ENCODE data around the gene KLHL20.
A peak's percentile ranks its signal among the peaks of the same experiment; 100 is the strongest.
"Not testable (repeated sequence)": the region's sequence is repeated elsewhere in the genome, so short reads cannot be mapped to it uniquely, and the experiment has no call there.

Gene KLHL20

DNA sequence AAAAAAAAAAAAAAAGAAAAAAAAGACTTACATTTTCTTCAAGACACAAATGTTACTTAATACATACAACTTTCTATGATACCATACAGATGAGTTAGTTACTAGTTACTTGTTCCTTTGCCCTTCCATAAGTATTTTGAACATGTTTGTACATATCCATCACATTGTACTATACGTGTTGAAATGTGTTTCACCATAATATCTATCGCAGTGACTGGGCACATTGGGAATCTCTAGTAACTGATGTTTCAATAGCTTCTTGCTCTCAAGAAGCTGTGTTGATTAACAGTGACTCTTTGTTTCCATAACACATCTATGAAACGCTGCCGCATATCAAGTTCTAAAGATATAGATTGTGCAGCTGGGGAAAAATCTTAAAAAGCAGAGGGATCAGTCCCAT, 42.9 kb downstream of the KLHL20 start:
- DNase-seq: no peak

DNA sequence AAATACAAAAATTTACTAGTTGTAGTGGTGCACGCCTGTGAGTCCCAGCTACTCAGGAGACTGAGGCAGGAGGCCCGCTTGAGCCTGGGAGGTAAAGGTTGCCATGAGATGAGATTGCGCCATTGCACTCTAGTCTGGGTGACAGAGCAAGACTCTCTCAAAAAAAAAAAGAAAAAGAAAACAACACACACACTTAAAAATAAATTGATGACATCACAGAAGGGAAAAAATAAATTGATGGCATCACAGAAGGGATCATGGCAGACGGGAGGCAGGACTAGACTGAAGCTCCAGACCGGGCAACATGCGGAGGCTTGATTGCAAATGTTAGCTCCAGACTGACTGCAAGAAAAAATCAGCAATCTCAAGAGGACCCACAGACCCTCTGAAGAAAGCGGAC, 43.3 kb downstream of the KLHL20 start:
- no peak for DNase-seq

DNA sequence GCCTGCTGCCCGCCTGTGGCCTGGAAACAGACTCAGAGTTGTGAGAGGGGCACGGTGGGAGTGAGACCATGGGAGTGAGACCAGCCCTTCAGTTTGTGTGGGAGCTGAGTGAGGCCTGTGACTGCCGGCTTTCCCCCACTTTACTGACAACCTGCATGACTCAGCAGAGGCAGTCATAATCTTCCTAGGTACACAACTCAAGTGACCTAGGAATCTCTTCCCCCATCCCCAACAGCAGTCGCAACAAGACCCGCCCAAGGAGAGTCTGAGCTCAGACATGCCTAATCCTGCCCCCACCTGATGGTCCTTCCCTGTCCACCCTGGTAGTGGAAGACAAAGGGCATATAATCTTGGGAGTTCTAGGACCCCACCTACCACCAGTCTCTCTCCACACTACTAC, 44.2 kb downstream of the KLHL20 start:
- no peak for DNase-seq

GRCh38 chr1:173764331-173764730, 49.5 kb downstream of the KLHL20 start:
- DNase-seq: not testable (repeated sequence)

GRCh38 chr1:173768206-173768605, 53.4 kb downstream of the KLHL20 start:
- no peak for DNase-seq

- no peak for DNase-seq
These were observed 54.0 kb downstream of the KLHL20 start for GRCh38 chr1:173768827-173769226.

DNA sequence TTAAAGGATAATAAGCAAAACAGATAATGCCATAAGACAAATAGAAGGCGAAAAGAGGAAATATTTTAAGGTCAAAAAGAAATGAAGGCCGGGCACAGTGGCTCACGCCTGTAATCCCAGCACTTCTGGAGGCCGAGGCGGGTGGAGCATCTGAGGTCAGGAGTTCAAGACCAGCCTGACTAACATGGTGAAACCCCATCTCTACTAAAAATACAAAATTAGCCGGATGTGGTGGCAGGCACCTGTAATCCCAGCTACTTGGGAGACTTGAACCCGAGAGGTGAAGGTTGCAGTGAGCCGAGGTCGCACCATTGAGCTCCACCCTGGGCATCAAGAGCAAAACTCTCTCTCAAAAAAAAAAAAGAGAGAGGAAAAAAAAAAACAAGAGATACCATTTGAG, 55.5 kb downstream of the KLHL20 start:
- not testable (repeated sequence) for DNase-seq

DNA sequence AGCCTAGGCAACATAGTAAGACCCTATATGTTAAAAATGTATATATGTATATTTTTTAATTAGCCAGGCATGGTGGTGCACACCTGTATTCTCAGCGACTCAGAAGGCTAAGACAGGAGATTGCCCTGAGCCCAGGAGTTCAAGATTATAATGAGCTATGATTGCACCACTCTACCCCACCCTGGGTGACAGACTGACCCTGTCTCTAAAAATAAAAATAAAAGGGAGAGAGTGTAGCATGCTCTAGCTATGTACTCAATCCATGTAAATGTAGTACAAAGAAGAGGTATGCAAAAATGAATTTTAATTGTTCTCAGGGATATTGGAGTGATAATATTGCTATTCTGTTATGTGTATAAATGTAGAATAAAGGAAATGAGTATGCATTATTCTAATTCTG, 56.8 kb downstream of the KLHL20 start:
- no peak for DNase-seq

- no peak for DNase-seq
These were observed 60.9 kb downstream of the KLHL20 start for GRCh38 chr1:173775578-173776226.

DNA sequence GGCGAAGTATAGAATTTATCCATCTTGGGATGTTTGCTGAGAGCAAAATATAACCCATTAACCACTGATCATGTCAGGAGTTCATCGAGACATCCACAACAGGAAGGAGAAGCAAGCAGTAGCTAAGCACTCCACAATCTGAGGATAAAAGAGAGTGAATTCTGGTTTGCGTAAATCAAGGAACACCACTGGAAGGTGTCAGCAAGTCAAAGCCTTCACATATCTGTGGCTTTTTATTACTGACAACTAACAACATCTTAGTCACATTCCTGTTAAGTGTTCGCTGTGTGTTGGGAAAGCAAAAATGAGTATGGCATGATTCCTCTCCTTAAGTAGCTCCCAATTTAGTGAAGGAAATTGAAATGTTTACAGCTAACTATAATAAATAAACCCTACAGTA, 65.2 kb downstream of the KLHL20 start:
- no peak for DNase-seq

- DNase-seq: no peak
These were observed 70.2 kb downstream of the KLHL20 start for GRCh38 chr1:173784997-173785396.

- no peak for DNase-seq
These were observed 75.1 kb downstream of the KLHL20 start for GRCh38 chr1:173789841-173790240.

DNA sequence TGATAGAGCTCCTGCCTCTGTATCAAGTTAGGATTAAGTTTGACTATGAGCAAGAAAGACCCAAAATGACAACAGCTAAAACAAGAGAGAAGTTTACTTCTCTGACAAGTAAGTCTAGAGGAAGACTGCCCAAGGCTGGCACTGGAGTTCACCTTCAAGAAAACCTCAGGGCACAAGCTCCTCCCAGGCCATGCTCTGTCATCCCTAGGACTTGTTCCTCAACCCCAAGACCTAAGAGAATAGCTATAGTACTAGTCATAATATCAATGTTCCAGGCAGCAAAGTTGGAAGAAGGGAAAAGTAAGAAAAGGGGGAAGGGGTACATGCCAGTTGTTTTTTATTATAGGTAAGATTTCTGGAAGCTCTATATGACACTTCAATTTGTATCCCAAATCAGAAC, 83.3 kb downstream of the KLHL20 start:
- no peak for DNase-seq

DNA sequence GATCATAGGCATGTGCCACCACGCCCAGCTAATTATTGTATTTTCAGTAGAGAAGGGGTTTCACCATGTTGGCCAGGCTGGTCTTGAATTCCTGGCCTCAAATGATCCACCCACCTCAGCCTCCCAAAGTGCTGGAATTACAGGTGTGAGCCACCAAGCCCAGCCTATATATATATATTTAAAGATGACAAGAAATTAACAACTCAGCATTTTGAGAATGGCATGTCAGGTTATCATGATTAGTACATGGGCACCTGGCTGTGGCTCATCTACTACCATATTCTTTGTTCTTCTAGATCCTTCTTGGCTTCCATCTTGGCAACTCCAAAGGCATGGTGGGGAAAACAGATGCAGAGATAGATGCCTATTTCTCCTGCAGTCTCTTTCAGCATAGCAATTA, 85.2 kb downstream of the KLHL20 start:
- not testable (repeated sequence) for DNase-seq

DNA sequence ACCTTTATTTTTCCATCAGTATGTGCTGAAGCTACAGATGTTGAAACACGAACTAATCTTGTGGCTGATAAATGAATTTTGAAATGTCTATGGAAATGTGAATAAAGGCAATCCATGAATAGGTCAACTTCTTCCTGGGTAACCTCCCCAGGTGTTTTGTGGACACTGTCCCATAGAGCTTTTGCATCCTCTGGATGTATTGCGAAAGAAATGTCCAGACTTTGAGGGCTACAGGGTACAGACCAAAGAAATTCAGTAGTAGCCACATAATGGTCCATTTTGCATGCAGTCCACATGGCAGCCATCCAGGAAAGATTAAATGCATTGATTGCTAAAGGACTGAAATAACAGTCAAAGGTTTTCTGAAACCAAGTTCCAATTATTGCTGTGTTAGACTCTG, 88.2 kb downstream of the KLHL20 start:
- DNase-seq: no peak

GRCh38 chr1:173813654-173814053, 98.9 kb downstream of the KLHL20 start:
- DNase-seq: not testable (repeated sequence)

DNA sequence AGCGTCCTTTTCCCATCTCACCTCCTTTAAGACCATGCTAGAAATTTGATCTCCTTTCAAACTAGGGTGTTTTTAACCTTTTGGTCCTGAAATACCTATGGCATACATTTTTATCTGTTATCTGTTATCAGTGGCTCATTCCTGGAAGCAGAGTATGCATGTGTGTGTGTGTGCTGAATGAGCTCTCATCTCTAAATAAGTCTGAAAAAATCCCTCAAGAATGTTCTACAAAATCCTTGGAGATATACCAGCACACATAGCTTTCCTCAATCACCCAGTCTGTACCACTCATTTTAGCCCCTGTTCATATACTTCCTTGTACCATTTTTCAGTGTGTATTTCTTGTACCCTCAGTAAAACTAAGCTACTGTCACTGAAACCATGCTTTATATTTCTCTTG, 103.7 kb downstream of the KLHL20 start:
- no peak for DNase-seq

DNA sequence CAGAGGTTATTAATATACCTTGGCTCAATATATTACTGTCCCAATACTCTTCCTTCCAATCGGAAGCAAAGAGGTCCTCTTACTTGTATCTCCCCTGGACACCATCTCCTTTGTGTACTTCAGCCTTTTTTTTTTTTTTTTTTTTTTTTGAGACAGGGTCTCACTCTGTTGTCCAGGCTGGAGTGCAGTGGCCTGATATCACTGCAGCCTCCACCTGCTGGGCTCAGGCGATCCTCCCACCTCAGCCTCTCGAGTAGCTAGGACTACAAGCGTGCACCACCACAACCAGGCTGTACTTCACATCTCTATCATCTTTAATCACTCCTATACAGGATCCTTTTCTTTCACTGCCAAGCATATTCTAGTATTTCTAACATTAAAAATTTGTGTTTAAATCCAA, 106.9 kb downstream of the KLHL20 start:
- DNase-seq: no peak

DNA sequence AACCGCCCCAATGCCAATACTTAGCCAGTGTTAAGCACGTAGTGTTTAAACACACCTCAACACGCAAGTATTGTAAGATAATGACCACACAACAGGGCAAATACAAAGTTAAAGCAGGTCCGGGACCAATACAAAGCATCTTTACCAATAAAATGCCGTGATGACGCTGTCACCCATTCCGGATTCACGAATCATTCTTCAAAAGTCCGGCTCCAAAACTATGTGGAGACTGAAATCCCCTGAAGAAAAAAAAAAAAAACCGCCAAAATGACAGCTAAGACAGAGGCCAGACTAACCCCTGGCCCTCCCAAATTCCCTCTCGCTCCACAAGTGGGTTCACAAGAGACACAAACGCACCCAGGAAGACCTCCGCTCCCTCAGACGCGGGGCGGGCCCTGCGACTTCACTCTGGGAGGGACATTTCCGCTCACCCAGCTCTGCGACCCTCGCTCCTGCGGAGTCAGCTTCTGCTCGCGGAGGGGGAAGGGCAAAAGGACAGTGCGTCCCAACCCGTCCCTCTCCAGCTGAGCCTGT, 109.1 kb downstream of the KLHL20 start:
- DNase-seq: peak; percentile 44

- DNase-seq: peak; percentile 94
These were observed 109.7 kb downstream of the KLHL20 start, which contains the start of the genes CENPL and DARS2 for GRCh38 chr1:173824315-173825081. TSS of gene CENPL (minus strand) at chr1:173824883. CDS start at chr1:173811299, 13,584 bp downstream. TSS of gene DARS2 (plus strand) at chr1:173824673. CDS start at chr1:173825230, 557 bp downstream.

DNA sequence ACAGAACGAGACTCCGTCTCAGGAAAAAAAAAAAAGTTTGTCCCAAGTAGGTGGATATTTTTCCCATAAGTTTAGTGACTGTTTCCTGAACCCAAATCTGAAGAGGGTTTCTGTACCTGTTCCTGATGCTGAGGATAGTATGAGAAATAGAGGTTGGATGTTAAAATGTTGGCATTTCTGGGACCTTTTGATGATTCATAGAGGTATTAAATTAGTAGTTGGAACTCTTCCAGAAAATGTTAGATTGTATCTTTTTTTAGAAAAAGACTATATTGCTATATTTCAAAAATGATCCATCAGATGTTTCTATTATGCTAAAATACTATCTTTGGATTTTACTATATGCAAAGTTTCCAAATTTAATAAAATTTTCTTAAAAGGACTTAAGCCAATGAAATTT, 112.8 kb downstream of the KLHL20 start:
- DNase-seq: no peak

GRCh38 chr1:173832748-173833147, 118.0 kb downstream of the KLHL20 start:
- no peak for DNase-seq

Data from amniotic stem cell (primary cell).